Liver (tissue), 3 donors: ENCODE measurements around the gene UQCR11.

Experiments used
- ATF3 ChIP-seq: IDR thresholded peaks from 2 replicates; pipeline ENCODE4 v1.6.1; 2016; ENCODE audit warnings: antibody characterized with exemption
- CTCF ChIP-seq: fragments of 150-350 bp; IDR thresholded peaks from 2 replicates; pipeline ENCODE4 v1.5.1; 2017; ENCODE audit warnings: improper control_type of control experiment, low read depth, low read length; ENCODE audit not compliant: missing input control
- EGR1 ChIP-seq, 2 donors: IDR thresholded peaks; 2 replicates each; pipeline ENCODE4 v1.6.1; 2016 to 2018; ENCODE audit warnings: antibody characterized with exemption in 2 of 2, low read depth in 2 of 2
- FOXA1 ChIP-seq: IDR thresholded peaks from 2 replicates; pipeline ENCODE4 v1.6.1; 2016; ENCODE audit warnings: antibody characterized with exemption
- GABPA ChIP-seq, 2 donors: IDR thresholded peaks in 1 of 2; conservative IDR thresholded peaks in 1 of 2; 2 replicates each; pipeline ENCODE4 v1.6.1; 2016; ENCODE audit warnings: antibody characterized with exemption in 2 of 2, mild to moderate bottlenecking in 1 of 2, moderate library complexity in 1 of 2
- JUND ChIP-seq, 2 donors: IDR thresholded peaks; 2 replicates each; pipeline ENCODE4 v1.6.1; 2016; ENCODE audit warnings: antibody characterized with exemption in 2 of 2
- MAX ChIP-seq: IDR thresholded peaks from 2 replicates; pipeline ENCODE4 v1.6.1; 2016; ENCODE audit warnings: antibody characterized with exemption
- NR2F2 ChIP-seq: IDR thresholded peaks from 2 replicates; pipeline ENCODE4 v1.6.1; 2016; ENCODE audit warnings: antibody characterized with exemption
- REST ChIP-seq: IDR thresholded peaks from 2 replicates; pipeline ENCODE4 v1.6.1; 2016; ENCODE audit warnings: antibody characterized with exemption, mild to moderate bottlenecking
- RXRA ChIP-seq, 2 donors: IDR thresholded peaks; 2 replicates each; pipeline ENCODE4 v1.6.1; 2017 to 2018; ENCODE audit warnings: antibody characterized with exemption in 2 of 2, mild to moderate bottlenecking in 1 of 2
- SP1 ChIP-seq: IDR thresholded peaks from 2 replicates; pipeline ENCODE4 v1.6.1; 2018; ENCODE audit warnings: antibody characterized with exemption, mild to moderate bottlenecking
- TAF1 ChIP-seq: conservative IDR thresholded peaks from 2 replicates; pipeline ENCODE4 v1.6.1; 2016; ENCODE audit warnings: antibody characterized with exemption, mild to moderate bottlenecking
- YY1 ChIP-seq: IDR thresholded peaks from 2 replicates; pipeline ENCODE4 v1.6.1; 2016; ENCODE audit warnings: antibody characterized with exemption, mild to moderate bottlenecking
- ZBTB33 ChIP-seq: IDR thresholded peaks from 2 replicates; pipeline ENCODE4 v1.6.1; 2016; ENCODE audit warnings: antibody characterized with exemption
- donor health status: healthy.
- donor health status: healthy.

- TF ChIP-seq ATF3 (no peak), CTCF (no peak), TAF1 (no peak), REST (no peak), SP1 (no peak), NR2F2 (no peak), FOXA1 (no peak), JUND (IDR thresholded peaks at IDR 0.05) (no peak), MAX (no peak), YY1 (no peak), RXRA (IDR thresholded peaks at IDR 0.05) (no peak), GABPA (IDR thresholded peaks at IDR 0.05 in 1 of 2, conservative IDR thresholded peaks at IDR 0.05 in 1 of 2) (no peak), EGR1 (IDR thresholded peaks at IDR 0.05; ENCODE audit: low read depth in 2 of 2) (no peak), ZBTB33 (no peak)
Measured at GRCh38 chr19:1610579-1610978, 5.3 kb upstream of the UQCR11 start.
